Heart left ventricle (tissue), 16 donors: Measurements from ENCODE around the gene FNDC11. TPM values are rescaled to one million over a fixed set of nuclear protein-coding genes. Genes with fewer than 3 reads are reported as not detected.

ENCODE experiments used
- ATAC-seq, 4 donors: fragments of 200-7000 bp; cut with Tn5 transposase; one replicate each; pipeline ENCODE4 v1.9.1; 2020 to 2022; ENCODE audit warnings: moderate library complexity in 4 of 4, mild to moderate bottlenecking in 3 of 4, moderate number of reproducible peaks in 1 of 4
- DNase-seq, 5 donors: peaks; one replicate each; pipeline ENCODE4 v3.0.0-alpha.2; 2020
- H3K27ac ChIP-seq, 12 donors: fragments of 200-600 bp; sonication (generic) in 4 of 12; one replicate each; pipeline versions ENCODE4 v1.5.0 to v1.8.0; 2016 to 2022; ENCODE audit warnings: mild to moderate bottlenecking in 2 of 12
- H3K27me3 ChIP-seq, 9 donors: fragments of 200-600 bp; sonication (generic) in 2 of 9; one replicate each; pipeline versions ENCODE4 v1.5.1 to v1.8.0; 2016 to 2022; ENCODE audit warnings: mild to moderate bottlenecking in 3 of 9
- H3K36me3 ChIP-seq, 9 donors: fragments of 200-600 bp; sonication (generic) in 2 of 9; one replicate each; pipeline versions ENCODE4 v1.5.0 to v1.8.0; 2018 to 2022; ENCODE audit warnings: mild to moderate bottlenecking in 2 of 9
- H3K4me1 ChIP-seq, 12 donors: fragments of 200-600 bp; sonication (generic) in 4 of 12; one replicate each; pipeline versions ENCODE4 v1.5.0 to v1.8.0; 2016 to 2022; ENCODE audit warnings: mild to moderate bottlenecking in 3 of 12
- H3K4me3 ChIP-seq, 12 donors: fragments of 200-600 bp; sonication (generic) in 4 of 12; one replicate each; pipeline versions ENCODE4 v1.5.0 to v1.8.0; 2017 to 2022; ENCODE audit warnings: mild to moderate bottlenecking in 9 of 12, moderate library complexity in 4 of 12
- H3K9me3 ChIP-seq, 12 donors: fragments of 200-600 bp; sonication (generic) in 4 of 12; one replicate each; pipeline versions ENCODE4 v1.5.0 to v1.8.0; 2016 to 2022; ENCODE audit warnings: mild to moderate bottlenecking in 1 of 12
- POLR2A ChIP-seq, 2 donors: fragments of 450-650 bp; IDR thresholded peaks; one replicate each; pipeline ENCODE4 v1.6.1; 2017; ENCODE audit warnings: antibody characterized with exemption in 2 of 2, mild to moderate bottlenecking in 2 of 2, moderate library complexity in 2 of 2
- WGBS, 4 donors: extraction: QIAGEN DNeasy Blood & Tissue Kit in 2 of 4; methylation state at CpG; one replicate each; pipeline versions ENCODE4 v1.1.5 to v1.1.7; 2013 to 2018; 5-methylcytosine and 5-hydroxymethylcytosine counted together
- intact Hi-C, 10 donors: fragments of 100-400 bp; cut with DNase I; formaldehyde crosslinking; loops; one replicate each; pipeline versions ENCODE4 v1.11.1 to v1.14.2; 2022
- polyA plus RNA-seq, 2 donors: library from polyadenylated mRNA; stranded (reverse); fragments of 200-250 nt; gene quantifications; one replicate each; pipeline ENCODE4 v1.2.3, GENCODE V29; 2013
- total RNA-seq, 9 donors: library from RNA; depleted of rRNA in 2 of 9; stranded (reverse); fragments of >200 nt in 2 of 9; fragmentation: NEBNext Ultra II Directional in 3 of 9; extraction: Animal tissue kit (Norgen Biotek cat#: 25700) in 3 of 9; gene quantifications; one replicate each; pipeline versions ENCODE4 v1.1.0 to v1.2.4, GENCODE V29; 2016 to 2023
- TF ChIP-seq, protein P1 (sequence below), 12 donors: fragments of 200-600 bp; sonication (generic) in 4 of 12; IDR thresholded peaks; one replicate each; pipeline versions ENCODE4 v1.5.0 to v1.8.0; 2018 to 2022; ENCODE audit warnings: antibody characterized with exemption in 12 of 12, mild to moderate bottlenecking in 5 of 12
- donor health status: ischemic (EF 13 %, LVEDD 7.1; RV severe dilation, severe dysfunction).
- donor health status: healthy with polysubstance abuse.
- donor health status: DM: no; HTN: yes; CAD: no.
- donor health status: DM: no; HTN: no; CAD: no.
- donor health status: ischemic (EF 25% LVEDD 6.9; RV normal size, moderate dysfunction).
- donor health status: ischemic (EF 25% LVEDD 5.7; RV mildly dilated, moderate dysfunction).
- donor health status: healthy.
- donor health status: DM: yes; HTN: yes; CAD: no.
- donor health status: ischemic (EF 35%, LVEDD 5.7; RV mildly dilated, moderate dysfunction).
- donor health status: nonischemic (EF 11% LVEDD 7.7; RV severe dilation, severe dysfunction).
- donor health status: DM: yes; HTN: yes; CAD: no.
- donor health status: PGD.
- donor health status: ischemic (EF 29% LVEDD 5.4; RV normal size, mild dysfunction).
- donor health status: nonischemic (EF 23%, LVEDD 6.1; RV moderate dilation, normal function).

Gene FNDC11
- total and polyA plus RNA-seq, 11 donors, result 0.08 to 0.23 (median 0.17) TPM; not detected in 5

- H3K9me3 ChIP-seq, result no peaks in the 10 kb centered on the region
- peaks cover 0 to 4% (median 0%) of the 10 kb centered on the region in 12 donors for H3K4me1 ChIP-seq
- intact Hi-C loops, result no loop called here
- TF ChIP-seq POLR2A (IDR thresholded peaks at IDR 0.05), result no peak
- TF ChIP-seq, protein P1, sequence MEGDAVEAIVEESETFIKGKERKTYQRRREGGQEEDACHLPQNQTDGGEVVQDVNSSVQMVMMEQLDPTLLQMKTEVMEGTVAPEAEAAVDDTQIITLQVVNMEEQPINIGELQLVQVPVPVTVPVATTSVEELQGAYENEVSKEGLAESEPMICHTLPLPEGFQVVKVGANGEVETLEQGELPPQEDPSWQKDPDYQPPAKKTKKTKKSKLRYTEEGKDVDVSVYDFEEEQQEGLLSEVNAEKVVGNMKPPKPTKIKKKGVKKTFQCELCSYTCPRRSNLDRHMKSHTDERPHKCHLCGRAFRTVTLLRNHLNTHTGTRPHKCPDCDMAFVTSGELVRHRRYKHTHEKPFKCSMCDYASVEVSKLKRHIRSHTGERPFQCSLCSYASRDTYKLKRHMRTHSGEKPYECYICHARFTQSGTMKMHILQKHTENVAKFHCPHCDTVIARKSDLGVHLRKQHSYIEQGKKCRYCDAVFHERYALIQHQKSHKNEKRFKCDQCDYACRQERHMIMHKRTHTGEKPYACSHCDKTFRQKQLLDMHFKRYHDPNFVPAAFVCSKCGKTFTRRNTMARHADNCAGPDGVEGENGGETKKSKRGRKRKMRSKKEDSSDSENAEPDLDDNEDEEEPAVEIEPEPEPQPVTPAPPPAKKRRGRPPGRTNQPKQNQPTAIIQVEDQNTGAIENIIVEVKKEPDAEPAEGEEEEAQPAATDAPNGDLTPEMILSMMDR (IDR thresholded peaks at IDR 0.05), result no peak
- ATAC-seq, result no peak
- peaks cover 0 to 77% (median 56%) of the 10 kb centered on the region in 9 donors for H3K36me3 ChIP-seq
- H3K27me3 ChIP-seq, result no peaks in the 10 kb centered on the region
- no peak overlapping the region for H3K4me3 ChIP-seq
- WGBS, 4 donors, result 91 to 96% (median 93%) methylated on average over 31 to 52 of the region's 52 CpGs
- no peak overlapping the region for H3K27ac ChIP-seq
- DNase-seq, result peak in 2 of 5 donors; percentile 25 to 62
Measured at GRCh38 chr20:63590218-63591146, 36.5 kb downstream of the FNDC11 start.

DNA sequence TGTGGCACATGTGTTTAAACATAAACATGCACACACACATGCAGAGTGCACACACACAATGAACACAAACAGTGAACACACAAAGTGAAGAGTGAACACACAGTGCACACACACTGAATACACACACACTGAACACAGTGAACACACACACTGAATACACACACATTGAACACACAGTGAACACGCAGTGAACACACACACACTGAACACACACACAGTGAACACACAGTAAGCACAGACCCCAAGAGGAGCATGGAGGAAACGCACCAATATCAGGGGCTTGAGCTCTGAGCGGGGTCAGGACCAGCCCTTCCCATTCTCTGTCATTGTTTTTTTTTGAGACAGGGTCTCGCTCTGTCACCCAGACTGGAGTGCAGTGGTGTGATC lies 37.2 kb downstream of the FNDC11 start:
- ATAC-seq (no peak), DNase-seq (peak in 1 of 5 donors; percentile 1)
- H3K36me3 ChIP-seq, result peaks cover 0 to 83% (median 62%) of the 10 kb centered on the region in 9 donors
- H3K4me1 ChIP-seq, result peaks cover 0 to 4% (median 0%) of the 10 kb centered on the region in 12 donors
- no peaks in the 10 kb centered on the region for H3K27me3 ChIP-seq
- intact Hi-C loops, result no loop called here
- no peak overlapping the region for H3K27ac ChIP-seq
- TF ChIP-seq POLR2A (IDR thresholded peaks at IDR 0.05), result no peak
- TF ChIP-seq, protein P1 (IDR thresholded peaks at IDR 0.05), result no peak
- no peaks in the 10 kb centered on the region for H3K9me3 ChIP-seq
- no peak overlapping the region for H3K4me3 ChIP-seq
- 92 to 95% (median 94%) methylated on average over 4 of the region's 4 CpGs for WGBS, 4 donors

DNA sequence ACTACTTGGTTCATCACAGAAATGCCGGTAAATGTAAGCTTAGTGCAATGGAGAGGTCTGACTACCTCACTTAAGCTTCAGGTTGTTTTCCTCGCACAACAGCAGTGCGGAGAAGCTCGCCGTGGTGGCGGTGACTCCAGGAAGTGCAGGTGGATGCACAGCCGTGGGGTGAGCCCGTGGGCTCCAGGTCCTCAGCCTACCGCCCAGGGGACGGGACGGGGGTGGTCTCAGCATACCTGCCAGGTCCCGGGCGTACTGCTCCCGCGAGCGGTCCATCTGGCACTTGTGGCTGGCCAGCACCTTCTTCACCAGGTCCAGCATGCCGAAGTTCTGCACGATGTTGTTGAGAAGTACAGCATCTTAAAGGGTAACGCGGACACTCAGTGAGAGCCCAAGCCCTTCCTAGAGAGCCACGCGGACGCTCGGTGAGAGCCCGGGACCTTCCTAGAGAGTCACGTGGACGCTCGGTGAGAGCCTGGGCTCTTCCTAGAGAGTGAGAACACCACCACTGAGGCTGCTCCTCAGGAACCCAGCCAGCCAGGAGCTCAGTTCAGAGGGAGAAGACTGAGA lies 37.9 kb downstream of the FNDC11 start:
- TF ChIP-seq POLR2A (IDR thresholded peaks at IDR 0.05), result no peak
- TF ChIP-seq, protein P1 (IDR thresholded peaks at IDR 0.05), result no peak
- Histone ChIP-seq H3K27me3 (no peaks in the 10 kb centered on the region), H3K4me3 (no peak overlapping the region), H3K4me1 (peaks cover 0 to 4% (median 0%) of the 10 kb centered on the region in 12 donors), H3K36me3 (peaks cover 0 to 86% (median 67%) of the 10 kb centered on the region in 9 donors), H3K27ac (no peak overlapping the region), H3K9me3 (no peaks in the 10 kb centered on the region)
- intact Hi-C loops, result no loop called here
- 93 to 97% (median 95%) methylated on average over 20 to 28 of the region's 28 CpGs for WGBS, 4 donors
- DNase-seq (peak in 2 of 5 donors; percentile 14 to 51), ATAC-seq (no peak)

- Histone ChIP-seq H3K36me3 (peaks cover 0 to 94% (median 74%) of the 10 kb centered on the region in 9 donors), H3K27ac (no peak overlapping the region), H3K4me3 (no peak overlapping the region), H3K9me3 (no peaks in the 10 kb centered on the region), H3K4me1 (peaks cover 0 to 4% (median 0%) of the 10 kb centered on the region in 12 donors), H3K27me3 (no peaks in the 10 kb centered on the region)
- WGBS, 4 donors, result 84 to 94% (median 93%) methylated on average over 7 to 13 of the region's 13 CpGs
- intact Hi-C loops, result no loop called here
- ATAC-seq (no peak), DNase-seq (peak in 2 of 5 donors; percentile 16 to 40)
- TF ChIP-seq POLR2A (IDR thresholded peaks at IDR 0.05), result no peak
- TF ChIP-seq, protein P1 (IDR thresholded peaks at IDR 0.05), result no peak
Measured at GRCh38 chr20:63592661-63593060, 38.7 kb downstream of the FNDC11 start.
